Stimulated activated effector memory CD8-positive, alpha-beta T cell treated with anti-CD3 and anti-CD28 coated beads, Interleukin-12 subunit alpha, Interleukin-12 subunit beta, amount 100 ng/mL, for 72 hours (primary cell): ENCODE results near the gene ZSCAN30.

Experiments used
- ATAC-seq: fragments of 150-1000 bp; cut with Tn5 transposase; 2 replicates; pipeline ENCODE4 v1.10.0; 2021
- DNase-seq, 2 donors: peaks; one replicate each; pipeline ENCODE4 v3.0.0; 2021 to 2022; ENCODE audit warnings: low spot score in 2 of 2
- H3K27ac Mint-ChIP-seq: one replicate; pipeline ENCODE4 v1.8.0; 2022; ENCODE audit warnings: mild to moderate bottlenecking, mixed read lengths
- H3K36me3 Mint-ChIP-seq: one replicate; pipeline ENCODE4 v1.8.0; 2022; ENCODE audit warnings: mild to moderate bottlenecking, mixed read lengths
- H3K4me1 Mint-ChIP-seq: one replicate; pipeline ENCODE4 v1.8.0; 2022; ENCODE audit warnings: mixed read lengths
- H3K4me3 Mint-ChIP-seq: one replicate; pipeline ENCODE4 v1.8.0; 2022; ENCODE audit warnings: mild to moderate bottlenecking, mixed read lengths
- H3K9me3 Mint-ChIP-seq: one replicate; pipeline ENCODE4 v1.8.0; 2022; ENCODE audit warnings: mixed read lengths

The ZSCAN30 gene

DNA sequence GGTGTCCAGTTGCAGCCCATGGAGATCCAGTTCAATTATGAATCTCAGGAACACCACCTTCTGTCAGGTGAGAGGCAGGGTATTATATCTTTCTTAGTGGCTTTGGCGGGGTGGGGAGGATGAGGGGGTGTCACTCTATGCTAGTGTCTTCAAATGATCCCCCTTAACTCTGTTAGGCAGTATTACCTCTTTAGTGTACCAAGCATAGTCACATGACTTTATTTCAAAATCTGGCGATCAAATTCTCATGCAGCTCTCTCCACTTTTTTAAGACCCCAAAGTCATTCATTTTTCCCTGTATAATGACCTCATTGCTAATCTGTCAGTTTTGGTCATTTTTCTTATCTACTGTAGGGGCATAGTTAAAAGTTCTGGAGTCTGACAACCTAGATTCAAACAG is 1.1 kb upstream of the ZSCAN30 start:
- Mint-ChIP-seq H3K27ac (peak overlapping the region; percentile 98), H3K4me1 (peaks cover 59% of the 10 kb centered on the region)

DNA sequence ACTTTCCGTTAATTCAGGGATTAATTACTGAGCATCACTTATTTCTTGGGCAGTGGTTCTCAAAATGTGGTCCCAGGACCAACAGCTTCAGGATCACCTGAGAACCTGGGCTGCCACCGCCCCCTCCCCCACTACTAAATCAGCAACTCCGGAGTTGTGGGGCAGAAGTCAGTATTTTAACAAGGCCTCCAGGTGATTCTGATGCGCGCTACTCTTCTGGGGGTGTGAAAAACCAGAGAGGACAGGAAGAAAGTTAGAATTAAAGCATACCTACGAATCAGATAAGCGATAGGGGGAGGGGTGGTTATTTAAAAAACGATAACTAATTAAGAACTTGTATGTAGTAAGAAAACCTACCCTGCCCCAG is 319 bp downstream of the ZSCAN30 start:
- peak overlapping the region; percentile 98 for H3K27ac Mint-ChIP-seq
- peaks cover 3% of the 10 kb centered on the region for H3K9me3 Mint-ChIP-seq
- DNase-seq (no peak), ATAC-seq (peak; percentile 39)
- peak overlapping the region; percentile 95 for H3K4me3 Mint-ChIP-seq
- peaks cover 47% of the 10 kb centered on the region for H3K4me1 Mint-ChIP-seq
- peaks cover 38% of the 10 kb centered on the region for H3K36me3 Mint-ChIP-seq

More for the DNA sequence above, 1.1 kb upstream of the ZSCAN30 start:
- peaks cover 52% of the 10 kb centered on the region for H3K36me3 Mint-ChIP-seq
- no peak for DNase-seq
- no peak for ATAC-seq
- H3K9me3 Mint-ChIP-seq, result no peaks in the 10 kb centered on the region
- H3K4me3 Mint-ChIP-seq, result peak overlapping the region; percentile 95

DNA sequence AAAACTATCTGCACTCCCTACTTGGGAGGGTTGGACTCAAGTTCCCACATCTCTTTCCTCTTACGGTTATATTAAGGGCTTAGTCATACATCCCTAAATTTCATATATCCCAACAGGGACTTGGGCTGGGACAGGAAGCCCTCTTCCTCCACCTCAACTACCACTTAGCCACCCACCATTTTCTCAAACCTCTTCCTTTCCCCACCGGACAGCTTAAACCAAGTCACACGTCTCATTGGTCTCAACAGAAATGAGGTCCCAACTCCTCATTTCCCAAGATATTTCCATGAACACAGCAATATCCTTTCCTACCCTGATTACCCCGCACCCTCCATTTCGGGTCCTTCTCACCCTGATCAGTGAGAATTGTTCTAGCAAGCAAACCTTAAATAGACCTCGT is 736 bp downstream of the ZSCAN30 start:
- Mint-ChIP-seq H3K4me3 (peak overlapping the region; percentile 95), H3K27ac (peak overlapping the region; percentile 98), H3K9me3 (peaks cover 3% of the 10 kb centered on the region), H3K4me1 (peaks cover 47% of the 10 kb centered on the region), H3K36me3 (peaks cover 34% of the 10 kb centered on the region)
- DNase-seq (no peak), ATAC-seq (no peak)

GRCh38 chr18:35284841-35285240 is 5.2 kb downstream of the ZSCAN30 start:
- H3K9me3 Mint-ChIP-seq, result peaks cover 3% of the 10 kb centered on the region
- H3K36me3 Mint-ChIP-seq, result peaks cover 8% of the 10 kb centered on the region
- H3K4me3 Mint-ChIP-seq, result no peak overlapping the region
- H3K4me1 Mint-ChIP-seq, result peaks cover 19% of the 10 kb centered on the region
- H3K27ac Mint-ChIP-seq, result no peak overlapping the region
- DNase-seq (no peak), ATAC-seq (no peak)

DNA sequence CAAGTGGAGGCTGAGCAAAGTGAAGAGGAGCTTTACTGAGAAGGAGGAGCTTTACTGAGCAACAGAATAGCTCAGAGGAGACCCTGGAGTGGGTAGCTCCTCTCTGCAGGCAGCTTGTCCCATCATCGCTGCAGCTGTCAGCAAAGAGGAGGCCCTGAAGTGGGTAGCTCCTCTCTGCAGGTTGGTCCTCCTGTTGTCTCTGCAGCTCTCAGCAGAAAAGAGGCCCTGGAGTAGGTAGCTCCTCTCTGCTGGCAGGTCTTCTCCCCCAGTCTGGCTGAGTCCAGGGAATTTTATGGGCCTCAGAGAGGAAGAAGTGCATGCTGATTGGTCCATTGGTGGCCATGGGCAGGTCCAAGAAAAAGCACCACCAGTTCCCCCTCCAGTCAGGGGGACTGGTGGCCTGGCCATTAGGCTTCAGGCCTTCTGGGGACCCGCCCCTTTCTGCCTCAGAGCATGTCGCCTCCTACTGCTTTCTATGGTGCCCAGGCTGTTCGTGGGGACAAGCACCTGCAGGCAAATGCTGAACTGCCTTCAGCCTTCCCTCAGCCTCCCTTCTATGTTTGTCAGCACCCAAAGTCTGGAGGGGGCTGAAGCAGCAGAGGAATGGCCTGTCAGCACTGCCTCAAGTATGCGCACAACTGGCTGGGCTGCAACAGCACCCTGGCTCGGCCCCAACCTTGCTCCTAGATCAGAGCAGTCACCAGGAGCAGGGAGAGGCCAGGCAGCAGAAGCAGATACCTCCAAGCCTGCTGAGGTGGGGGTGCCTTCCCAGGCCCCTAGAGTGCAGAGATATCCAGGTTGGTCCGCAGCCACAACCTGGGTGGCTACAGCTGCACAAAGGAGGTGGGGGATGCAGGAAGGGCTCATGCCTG is 5.9 kb downstream of the ZSCAN30 start:
- Mint-ChIP-seq H3K9me3 (peaks cover 3% of the 10 kb centered on the region), H3K4me3 (no peak overlapping the region), H3K36me3 (peaks cover 2% of the 10 kb centered on the region), H3K27ac (no peak overlapping the region), H3K4me1 (peaks cover 13% of the 10 kb centered on the region)
- no peak for ATAC-seq
- DNase-seq, result no peak

- Mint-ChIP-seq H3K9me3 (peaks cover 6% of the 10 kb centered on the region), H3K4me3 (no peak overlapping the region), H3K4me1 (peaks cover 22% of the 10 kb centered on the region), H3K36me3 (no peaks in the 10 kb centered on the region), H3K27ac (no peak overlapping the region)
- ATAC-seq (peak; percentile 88), DNase-seq (no peak)
Observed at GRCh38 chr18:35282353-35282752, 7.7 kb downstream of the ZSCAN30 start.

GRCh38 chr18:35278969-35279368 is 11.1 kb downstream of the ZSCAN30 start:
- peaks cover 22% of the 10 kb centered on the region for H3K4me1 Mint-ChIP-seq
- ATAC-seq (no peak), DNase-seq (no peak)
- H3K27ac Mint-ChIP-seq, result no peak overlapping the region
- no peaks in the 10 kb centered on the region for H3K36me3 Mint-ChIP-seq
- peaks cover 3% of the 10 kb centered on the region for H3K9me3 Mint-ChIP-seq
- H3K4me3 Mint-ChIP-seq, result no peak overlapping the region

GRCh38 chr18:35278085-35278484 is 11.9 kb downstream of the ZSCAN30 start:
- Mint-ChIP-seq H3K4me1 (peaks cover 22% of the 10 kb centered on the region), H3K4me3 (no peak overlapping the region), H3K36me3 (no peaks in the 10 kb centered on the region), H3K9me3 (peaks cover 3% of the 10 kb centered on the region), H3K27ac (no peak overlapping the region)
- DNase-seq (no peak), ATAC-seq (peak; percentile 26)

DNA sequence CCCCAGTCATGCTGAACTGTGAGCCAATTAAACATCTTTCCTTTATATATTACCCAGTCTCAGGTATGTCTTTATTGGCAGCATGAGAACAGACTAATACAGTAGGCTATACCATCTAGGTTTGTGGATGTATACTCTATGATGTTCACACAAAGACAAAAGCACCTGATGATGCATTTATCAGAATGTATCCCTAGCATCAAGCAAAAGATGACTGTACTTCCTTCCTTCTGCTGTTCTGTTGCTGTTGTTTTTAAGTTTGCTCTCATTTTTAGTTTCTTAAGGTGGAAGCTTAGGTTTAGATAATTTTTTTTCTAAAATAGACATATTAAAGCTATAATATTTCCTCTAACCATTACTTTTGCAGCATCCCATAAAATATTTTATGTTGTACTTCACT is 12.4 kb downstream of the ZSCAN30 start:
- Mint-ChIP-seq H3K4me3 (no peak overlapping the region), H3K27ac (no peak overlapping the region), H3K4me1 (peaks cover 18% of the 10 kb centered on the region), H3K9me3 (peaks cover 3% of the 10 kb centered on the region), H3K36me3 (no peaks in the 10 kb centered on the region)
- ATAC-seq (peak; percentile 75), DNase-seq (no peak)

- Mint-ChIP-seq H3K4me3 (no peak overlapping the region), H3K9me3 (peaks cover 3% of the 10 kb centered on the region), H3K4me1 (peaks cover 12% of the 10 kb centered on the region), H3K27ac (no peak overlapping the region), H3K36me3 (no peaks in the 10 kb centered on the region)
- DNase-seq (no peak), ATAC-seq (no peak)
Observed at GRCh38 chr18:35276267-35276666, 13.8 kb downstream of the ZSCAN30 start.

- Mint-ChIP-seq H3K4me3 (no peak overlapping the region), H3K4me1 (peaks cover 24% of the 10 kb centered on the region), H3K27ac (no peak overlapping the region), H3K36me3 (peaks cover 6% of the 10 kb centered on the region), H3K9me3 (peaks cover 10% of the 10 kb centered on the region)
- ATAC-seq (no peak), DNase-seq (no peak)
Observed at GRCh38 chr18:35271656-35272055, 18.4 kb downstream of the ZSCAN30 start.

DNA sequence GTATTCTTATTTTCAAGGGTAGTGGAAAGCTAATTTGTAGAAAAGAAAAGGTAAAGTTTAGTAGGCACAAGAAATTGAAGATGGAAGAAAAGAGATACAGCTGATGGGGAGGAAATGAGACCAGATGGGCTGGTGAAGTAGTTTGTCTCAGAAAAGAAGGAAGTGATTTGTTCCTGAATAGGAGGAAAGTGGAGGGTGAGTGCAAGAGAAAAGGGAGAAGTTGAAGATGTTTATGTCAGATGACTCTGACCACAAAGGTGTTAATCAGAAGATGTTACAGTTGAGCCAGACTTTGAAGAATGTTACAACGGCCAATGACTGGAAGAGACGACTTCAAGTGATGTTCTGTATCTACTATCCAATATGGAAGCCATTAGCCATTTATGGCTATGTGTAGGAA is 21.2 kb downstream of the ZSCAN30 start:
- Mint-ChIP-seq H3K4me3 (peak overlapping the region; percentile 87), H3K36me3 (peaks cover 9% of the 10 kb centered on the region), H3K4me1 (peaks cover 35% of the 10 kb centered on the region), H3K9me3 (peaks cover 13% of the 10 kb centered on the region), H3K27ac (no peak overlapping the region)
- DNase-seq (no peak), ATAC-seq (no peak)

- no peak for DNase-seq
- peaks cover 13% of the 10 kb centered on the region for H3K9me3 Mint-ChIP-seq
Observed at GRCh38 chr18:35267809-35268208, 22.2 kb downstream of the ZSCAN30 start.

DNA sequence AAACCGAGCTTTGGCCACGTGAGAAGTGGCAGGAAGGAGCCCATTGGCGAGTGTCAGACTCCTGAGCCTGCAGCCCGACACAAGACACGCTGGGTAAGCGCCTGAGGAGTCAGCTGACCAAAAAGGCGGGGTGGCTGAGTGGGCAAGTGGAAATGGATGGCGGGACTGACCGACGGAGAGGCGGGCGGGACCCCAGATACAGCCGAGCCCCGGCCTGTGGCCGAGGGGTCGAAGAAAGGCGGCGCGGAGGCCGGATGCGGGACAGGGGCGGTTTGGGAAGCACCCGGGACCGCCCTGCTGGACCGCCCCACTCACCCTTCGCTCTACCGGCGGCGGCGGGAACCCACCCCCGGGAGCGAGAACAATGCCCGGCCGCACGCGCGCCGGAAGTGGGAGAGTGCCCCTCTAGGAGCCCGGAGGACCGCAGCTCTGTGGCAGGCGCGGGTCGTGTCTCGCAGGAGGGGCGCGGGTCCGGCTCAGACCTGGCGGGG is 22.8 kb downstream of the ZSCAN30 start:
- peak overlapping the region; percentile 87 for H3K4me3 Mint-ChIP-seq
- peaks cover 20% of the 10 kb centered on the region for H3K36me3 Mint-ChIP-seq
- peaks cover 13% of the 10 kb centered on the region for H3K9me3 Mint-ChIP-seq
- peak overlapping the region; percentile 97 for H3K27ac Mint-ChIP-seq
- DNase-seq, result peak; percentile 50 to 71
- ATAC-seq, result peak; percentile 87
- peaks cover 35% of the 10 kb centered on the region for H3K4me1 Mint-ChIP-seq

More at GRCh38 chr18:35267809-35268208, 22.2 kb downstream of the ZSCAN30 start:
- ATAC-seq, result no peak
- H3K36me3 Mint-ChIP-seq, result peaks cover 19% of the 10 kb centered on the region
- peak overlapping the region; percentile 97 for H3K27ac Mint-ChIP-seq
- peaks cover 35% of the 10 kb centered on the region for H3K4me1 Mint-ChIP-seq
- H3K4me3 Mint-ChIP-seq, result peak overlapping the region; percentile 87

GRCh38 chr18:35264409-35264808 is 25.6 kb downstream of the ZSCAN30 start:
- H3K27ac Mint-ChIP-seq, result peak overlapping the region; percentile 73
- ATAC-seq, result no peak
- peaks cover 35% of the 10 kb centered on the region for H3K4me1 Mint-ChIP-seq
- peaks cover 20% of the 10 kb centered on the region for H3K36me3 Mint-ChIP-seq
- DNase-seq, result no peak
- no peak overlapping the region for H3K4me3 Mint-ChIP-seq
- peaks cover 13% of the 10 kb centered on the region for H3K9me3 Mint-ChIP-seq

DNA sequence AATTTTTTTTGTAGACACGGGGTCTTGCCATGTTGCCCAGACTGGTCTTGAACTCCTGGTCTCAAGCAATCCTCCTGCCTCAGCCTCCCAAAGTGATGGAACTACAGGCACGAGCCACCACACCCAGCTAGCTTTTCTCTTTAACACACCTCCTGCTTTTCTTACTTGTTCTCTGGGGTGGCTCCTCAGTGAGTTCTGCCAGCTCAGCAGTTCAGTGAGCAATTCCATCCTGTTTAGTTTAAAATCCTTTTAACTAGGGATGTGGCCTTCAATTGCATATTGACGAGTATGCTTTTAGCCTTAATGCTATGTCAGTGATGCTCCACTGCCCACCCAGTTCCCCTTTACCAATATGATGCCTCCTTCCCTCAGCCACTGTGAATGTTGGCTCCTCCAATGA is 33.1 kb downstream of the ZSCAN30 start:
- H3K4me1 Mint-ChIP-seq, result no peaks in the 10 kb centered on the region
- H3K4me3 Mint-ChIP-seq, result no peak overlapping the region
- ATAC-seq (no peak), DNase-seq (no peak)
- H3K36me3 Mint-ChIP-seq, result peaks cover 28% of the 10 kb centered on the region
- H3K9me3 Mint-ChIP-seq, result peaks cover 15% of the 10 kb centered on the region
- no peak overlapping the region for H3K27ac Mint-ChIP-seq
